CD4-positive, alpha-beta T cell (primary cell): ENCODE results near the gene SH2D1B. TPM values are rescaled to one million over a fixed set of nuclear protein-coding genes. Genes with fewer than 3 reads are reported as not detected.

Experiments used
- ATAC-seq: fragments of 200-7000 bp; cut with Tn5 transposase; one replicate; pipeline ENCODE4 v1.10.0; 2022; ENCODE audit warnings: mild to moderate bottlenecking; ENCODE audit not compliant: poor library complexity
- CTCF ChIA-PET: fragments of 350-600 bp; sonication (Branson Sonifier 250); formaldehyde crosslinking; loops from one replicate; lab custom pipeline; 2021; ENCODE audit warnings: antibody characterized with exemption, inconsistent platforms; lab: Charles Lee
- POLR2A ChIA-PET: fragments of 350-600 bp; sonication (Branson Sonifier 250); formaldehyde crosslinking; loops from one replicate; lab custom pipeline; 2021; ENCODE audit warnings: antibody characterized with exemption, inconsistent platforms; lab: Charles Lee
- DNase-seq, 14 experiments: peaks; one replicate each; pipeline ENCODE4 v3.0.0-alpha.2; 2013 to 2020; ENCODE audit warnings: mixed read lengths in 2 of 14
- H3K27ac ChIP-seq, 2 donors: one replicate each; pipeline versions ENCODE4 v1.5.1 to v1.7.0; 2013; ENCODE audit warnings: low read length in 2 of 2, low read depth in 1 of 2, mild to moderate bottlenecking in 1 of 2
- H3K27me3 ChIP-seq, 2 experiments: 1 replicate in 1 of 2; 2 replicates in 1 of 2; pipeline versions ENCODE4 v1.6.1 to v1.7.0; 2013; ENCODE audit warnings: low read length in 2 of 2, control low read depth in 1 of 2, mild to moderate bottlenecking in 1 of 2, moderate library complexity in 1 of 2; ENCODE audit not compliant: insufficient read depth in 2 of 2, control insufficient read depth in 1 of 2
- H3K36me3 ChIP-seq: one replicate; pipeline ENCODE4 v1.6.1; 2013; ENCODE audit warnings: low read length, control low read depth; ENCODE audit not compliant: insufficient read depth
- H3K4me1 ChIP-seq: one replicate; pipeline ENCODE4 v1.6.1; 2013; ENCODE audit warnings: low read length, control low read depth; ENCODE audit not compliant: insufficient read depth
- H3K4me3 ChIP-seq: one replicate; pipeline ENCODE4 v1.5.1; 2013; ENCODE audit warnings: mild to moderate bottlenecking, low read length, moderate library complexity
- H3K9me3 ChIP-seq, 2 experiments: 1 replicate in 1 of 2; 2 replicates in 1 of 2; pipeline versions ENCODE4 v1.6.1 to v1.7.0; 2013; ENCODE audit warnings: low read length in 2 of 2, mild to moderate bottlenecking in 2 of 2, control low read depth in 1 of 2, moderate library complexity in 1 of 2; ENCODE audit not compliant: control insufficient read depth in 1 of 2, insufficient read depth in 1 of 2
- H3K27ac Mint-ChIP-seq: one replicate; pipeline ENCODE4 v1.8.0; 2020; ENCODE audit warnings: mixed read lengths
- H3K27me3 Mint-ChIP-seq: one replicate; pipeline ENCODE4 v1.8.0; 2021; ENCODE audit warnings: mixed read lengths
- H3K36me3 Mint-ChIP-seq: one replicate; pipeline ENCODE4 v1.8.0; 2021; ENCODE audit warnings: low read depth, mixed read lengths
- H3K4me1 Mint-ChIP-seq: one replicate; pipeline ENCODE4 v1.8.0; 2021; ENCODE audit warnings: low read depth, mixed read lengths
- H3K4me3 Mint-ChIP-seq: one replicate; pipeline ENCODE4 v1.8.0; 2020; ENCODE audit warnings: mild to moderate bottlenecking, mixed read lengths
- H3K9me3 Mint-ChIP-seq: one replicate; pipeline ENCODE4 v1.8.0; 2020; ENCODE audit warnings: mixed read lengths
- intact Hi-C, 2 experiments: fragments of 100-400 bp; cut with DNase I in 1 of 2; cut with micrococcal nuclease in 1 of 2; formaldehyde crosslinking; loops; one replicate each; pipeline versions ENCODE4 v1.15.1 to v1.9.0; 2023 to 2025; cut with DNase I, micrococcal nuclease
- total RNA-seq, 174 experiments: library from RNA in 2 of 174; stranded (reverse) in 2 of 174; gene quantifications; one replicate each; pipeline ENCODE4 v1.2.3 and lab custom pipeline; 2021 to 2026
- TF ChIP-seq, protein P1 (sequence below): fragments of 200-600 bp; IDR thresholded peaks from one replicate; pipeline ENCODE4 v1.8.0; 2022; ENCODE audit warnings: antibody characterized with exemption, mild to moderate bottlenecking

Gene SH2D1B
- total RNA-seq, 2 experiments from 2014 or later: not detected

- H3K4me1 ChIP-seq: no peaks in the 10 kb centered on the region
- ChIA-PET POLR2A (no interaction called here), CTCF (no interaction called here)
- intact Hi-C loops: no loop called here
- Mint-ChIP-seq H3K4me1 (no peaks in the 10 kb centered on the region), H3K36me3 (no peaks in the 10 kb centered on the region), H3K4me3 (no peak overlapping the region), H3K27me3 (peaks cover 21% of the 10 kb centered on the region), H3K27ac (no peak overlapping the region), H3K9me3 (no peaks in the 10 kb centered on the region)
- no peaks in the 10 kb centered on the region for H3K36me3 ChIP-seq
- H3K27me3 ChIP-seq: no peaks in the 10 kb centered on the region
- TF ChIP-seq, protein P1, sequence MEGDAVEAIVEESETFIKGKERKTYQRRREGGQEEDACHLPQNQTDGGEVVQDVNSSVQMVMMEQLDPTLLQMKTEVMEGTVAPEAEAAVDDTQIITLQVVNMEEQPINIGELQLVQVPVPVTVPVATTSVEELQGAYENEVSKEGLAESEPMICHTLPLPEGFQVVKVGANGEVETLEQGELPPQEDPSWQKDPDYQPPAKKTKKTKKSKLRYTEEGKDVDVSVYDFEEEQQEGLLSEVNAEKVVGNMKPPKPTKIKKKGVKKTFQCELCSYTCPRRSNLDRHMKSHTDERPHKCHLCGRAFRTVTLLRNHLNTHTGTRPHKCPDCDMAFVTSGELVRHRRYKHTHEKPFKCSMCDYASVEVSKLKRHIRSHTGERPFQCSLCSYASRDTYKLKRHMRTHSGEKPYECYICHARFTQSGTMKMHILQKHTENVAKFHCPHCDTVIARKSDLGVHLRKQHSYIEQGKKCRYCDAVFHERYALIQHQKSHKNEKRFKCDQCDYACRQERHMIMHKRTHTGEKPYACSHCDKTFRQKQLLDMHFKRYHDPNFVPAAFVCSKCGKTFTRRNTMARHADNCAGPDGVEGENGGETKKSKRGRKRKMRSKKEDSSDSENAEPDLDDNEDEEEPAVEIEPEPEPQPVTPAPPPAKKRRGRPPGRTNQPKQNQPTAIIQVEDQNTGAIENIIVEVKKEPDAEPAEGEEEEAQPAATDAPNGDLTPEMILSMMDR: no peak
- H3K4me3 ChIP-seq: no peak overlapping the region
- no peak overlapping the region for H3K27ac ChIP-seq
- H3K9me3 ChIP-seq: no peaks in the 10 kb centered on the region
- DNase-seq: no peak
- ATAC-seq: no peak
Observed at GRCh38 chr1:162404550-162405160, 7.3 kb downstream of the SH2D1B start.

DNA sequence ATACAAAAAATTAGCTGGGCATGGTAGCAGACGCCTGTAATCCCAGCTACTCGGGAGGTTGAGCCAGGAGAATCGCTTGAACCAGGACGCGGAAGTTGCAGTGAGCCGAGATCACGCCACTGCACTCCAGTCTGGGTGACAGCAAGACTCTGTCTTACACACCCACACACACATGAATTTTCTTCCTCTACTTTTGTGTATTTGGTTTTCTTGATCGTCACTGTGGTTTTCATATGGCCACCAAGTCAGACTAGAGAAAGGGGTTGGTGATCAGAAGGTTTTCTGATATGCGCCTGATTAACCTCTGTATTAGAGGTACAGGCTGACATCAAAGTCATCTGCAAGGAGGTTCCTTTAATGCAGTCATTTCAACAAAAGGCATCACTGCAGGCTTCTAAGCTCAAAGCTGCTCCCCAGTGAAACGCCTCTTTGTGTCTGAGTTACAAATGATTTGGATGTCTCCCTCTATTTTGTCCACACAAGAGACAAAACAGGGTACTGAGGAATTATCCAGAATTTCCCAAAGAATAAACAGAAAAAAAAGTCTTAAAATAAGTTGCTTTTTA is 11.1 kb downstream of the SH2D1B start:
- Histone ChIP-seq H3K27ac (no peak overlapping the region), H3K9me3 (no peaks in the 10 kb centered on the region), H3K27me3 (peaks cover 4 to 13% of the 10 kb centered on the region in 2 experiments), H3K4me3 (no peak overlapping the region), H3K36me3 (no peaks in the 10 kb centered on the region), H3K4me1 (no peaks in the 10 kb centered on the region)
- ChIA-PET POLR2A (no interaction called here), CTCF (no interaction called here)
- TF ChIP-seq, protein P1: no peak
- Mint-ChIP-seq H3K27me3 (peaks cover 53% of the 10 kb centered on the region), H3K27ac (no peak overlapping the region), H3K9me3 (no peaks in the 10 kb centered on the region), H3K4me1 (no peaks in the 10 kb centered on the region), H3K4me3 (no peak overlapping the region), H3K36me3 (no peaks in the 10 kb centered on the region)
- no peak for ATAC-seq
- intact Hi-C loops: no loop called here
- DNase-seq: no peak

DNA sequence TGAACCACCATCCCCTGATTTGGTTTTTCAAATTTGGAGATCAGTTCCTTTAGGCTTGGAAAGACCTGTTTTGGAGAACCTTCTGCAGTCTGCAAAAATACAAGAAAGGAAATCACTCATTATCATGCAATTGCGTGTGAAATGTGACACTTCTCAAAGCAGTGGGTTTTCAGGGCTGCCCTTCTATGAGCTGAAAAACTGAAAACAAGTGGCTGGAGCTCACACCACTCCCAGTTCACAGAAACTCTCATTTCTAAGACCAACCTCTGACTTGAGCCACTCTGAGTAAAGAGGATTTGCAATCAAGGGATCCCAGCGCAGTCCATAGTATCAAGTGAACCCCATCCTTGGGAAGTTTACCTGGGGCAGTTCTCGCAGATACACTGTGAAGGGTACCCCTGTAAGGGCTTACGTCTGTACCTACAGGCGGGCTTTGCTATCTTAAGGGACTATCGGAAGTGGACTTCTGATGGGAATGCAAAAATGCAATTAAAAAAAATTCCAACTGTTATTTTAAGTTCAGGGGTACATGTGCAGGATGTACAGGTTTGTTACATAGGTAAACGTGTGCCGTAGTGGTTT is 12.8 kb downstream of the SH2D1B start:
- no peak overlapping the region for H3K4me3 ChIP-seq
- peaks cover 4 to 13% of the 10 kb centered on the region in 2 experiments for H3K27me3 ChIP-seq
- H3K4me3 Mint-ChIP-seq: no peak overlapping the region
- ATAC-seq (no peak), DNase-seq (no peak)
- ChIA-PET CTCF (no interaction called here), POLR2A (no interaction called here)
- TF ChIP-seq, protein P1: no peak
- H3K4me1 Mint-ChIP-seq: no peaks in the 10 kb centered on the region
- no peaks in the 10 kb centered on the region for H3K4me1 ChIP-seq
- H3K36me3 ChIP-seq: no peaks in the 10 kb centered on the region
- no peaks in the 10 kb centered on the region for H3K9me3 Mint-ChIP-seq
- no peaks in the 10 kb centered on the region for H3K9me3 ChIP-seq
- intact Hi-C loops: no loop called here
- H3K36me3 Mint-ChIP-seq: no peaks in the 10 kb centered on the region
- H3K27ac ChIP-seq: no peak overlapping the region
- H3K27me3 Mint-ChIP-seq: peaks cover 55% of the 10 kb centered on the region
- H3K27ac Mint-ChIP-seq: no peak overlapping the region
